ENCODE measurements around the gene EHD4.

Gene EHD4

GRCh38 chr15:41994772-41995475 lies 22.6 kb upstream of the EHD4 start:
- H3K4me1 ChIP-seq (ENCODE audit: insufficient read depth, insufficient read length), result peaks cover 4% of the 10 kb centered on the region
- H3K4me3 ChIP-seq (ENCODE audit: insufficient read length, low read depth), result no peak overlapping the region
- no peak for TF ChIP-seq ZNF274 (IDR thresholded peaks at IDR 0.05; ENCODE audit: low read depth, low read length)
- no peak for TF ChIP-seq YY1 (IDR thresholded peaks at IDR 0.05; ENCODE audit: insufficient read depth, insufficient read length)
- no peak for TF ChIP-seq SUZ12 (IDR thresholded peaks at IDR 0.05; ENCODE audit: extremely low read depth, insufficient read depth, insufficient read length)
- H3K36me3 ChIP-seq (ENCODE audit: insufficient read depth, insufficient read length, low read length), result no peaks in the 10 kb centered on the region
- DNase-seq (ENCODE audit: low read depth, low spot score), result no peak
- H3K9me3 ChIP-seq (ENCODE audit: insufficient read depth, low read length), result no peaks in the 10 kb centered on the region
- H3K27me3 ChIP-seq (ENCODE audit: insufficient read depth, insufficient read length), result no peaks in the 10 kb centered on the region
- H3K9ac ChIP-seq (ENCODE audit: insufficient read length, low read depth), result no peak overlapping the region

- Histone ChIP-seq H3K27me3 (ENCODE audit: insufficient read depth, insufficient read length) (no peaks in the 10 kb centered on the region), H3K9me3 (ENCODE audit: insufficient read depth, low read length) (no peaks in the 10 kb centered on the region), H3K4me3 (ENCODE audit: insufficient read length, low read depth) (no peak overlapping the region), H3K4me1 (ENCODE audit: insufficient read depth, insufficient read length) (peaks cover 8% of the 10 kb centered on the region), H3K9ac (ENCODE audit: insufficient read length, low read depth) (no peak overlapping the region), H3K36me3 (ENCODE audit: insufficient read depth, insufficient read length, low read length) (no peaks in the 10 kb centered on the region)
- TF ChIP-seq ZNF274 (IDR thresholded peaks at IDR 0.05; ENCODE audit: low read depth, low read length) (no peak), SUZ12 (IDR thresholded peaks at IDR 0.05; ENCODE audit: extremely low read depth, insufficient read depth, insufficient read length) (no peak), YY1 (IDR thresholded peaks at IDR 0.05; ENCODE audit: insufficient read depth, insufficient read length) (no peak)
- no peak for DNase-seq (ENCODE audit: low read depth, low spot score)
Observed at GRCh38 chr15:41994171-41994650, 21.9 kb upstream of the EHD4 start.

- DNase-seq (ENCODE audit: low read depth, low spot score), result no peak
- Histone ChIP-seq H3K27me3 (ENCODE audit: insufficient read depth, insufficient read length) (no peaks in the 10 kb centered on the region), H3K4me3 (ENCODE audit: insufficient read length, low read depth) (no peak overlapping the region), H3K9ac (ENCODE audit: insufficient read length, low read depth) (no peak overlapping the region), H3K9me3 (ENCODE audit: insufficient read depth, low read length) (no peaks in the 10 kb centered on the region), H3K36me3 (ENCODE audit: insufficient read depth, insufficient read length, low read length) (no peaks in the 10 kb centered on the region), H3K4me1 (ENCODE audit: insufficient read depth, insufficient read length) (peaks cover 11% of the 10 kb centered on the region)
- no peak for TF ChIP-seq SUZ12 (IDR thresholded peaks at IDR 0.05; ENCODE audit: extremely low read depth, insufficient read depth, insufficient read length)
- TF ChIP-seq YY1 (IDR thresholded peaks at IDR 0.05; ENCODE audit: insufficient read depth, insufficient read length), result no peak
- no peak for TF ChIP-seq ZNF274 (IDR thresholded peaks at IDR 0.05; ENCODE audit: low read depth, low read length)
Observed at GRCh38 chr15:41993472-41994170, 21.3 kb upstream of the EHD4 start.

GRCh38 chr15:41992803-41993190 lies 20.4 kb upstream of the EHD4 start:
- H3K4me3 ChIP-seq (ENCODE audit: insufficient read length, low read depth), result no peak overlapping the region
- no peaks in the 10 kb centered on the region for H3K27me3 ChIP-seq (ENCODE audit: insufficient read depth, insufficient read length)
- no peaks in the 10 kb centered on the region for H3K9me3 ChIP-seq (ENCODE audit: insufficient read depth, low read length)
- H3K9ac ChIP-seq (ENCODE audit: insufficient read length, low read depth), result no peak overlapping the region
- TF ChIP-seq SUZ12 (IDR thresholded peaks at IDR 0.05; ENCODE audit: extremely low read depth, insufficient read depth, insufficient read length) (no peak), YY1 (IDR thresholded peaks at IDR 0.05; ENCODE audit: insufficient read depth, insufficient read length) (no peak), ZNF274 (IDR thresholded peaks at IDR 0.05; ENCODE audit: low read depth, low read length) (no peak)
- peaks cover 11% of the 10 kb centered on the region for H3K4me1 ChIP-seq (ENCODE audit: insufficient read depth, insufficient read length)
- no peak for DNase-seq (ENCODE audit: low read depth, low spot score)
- no peaks in the 10 kb centered on the region for H3K36me3 ChIP-seq (ENCODE audit: insufficient read depth, insufficient read length, low read length)

- peaks cover 11% of the 10 kb centered on the region for H3K4me1 ChIP-seq (ENCODE audit: insufficient read depth, insufficient read length)
- H3K36me3 ChIP-seq (ENCODE audit: insufficient read depth, insufficient read length, low read length), result no peaks in the 10 kb centered on the region
- no peak overlapping the region for H3K4me3 ChIP-seq (ENCODE audit: insufficient read length, low read depth)
- H3K27me3 ChIP-seq (ENCODE audit: insufficient read depth, insufficient read length), result no peaks in the 10 kb centered on the region
- no peak overlapping the region for H3K9ac ChIP-seq (ENCODE audit: insufficient read length, low read depth)
- no peak for DNase-seq (ENCODE audit: low read depth, low spot score)
- no peaks in the 10 kb centered on the region for H3K9me3 ChIP-seq (ENCODE audit: insufficient read depth, low read length)
- no peak for TF ChIP-seq ZNF274 (IDR thresholded peaks at IDR 0.05; ENCODE audit: low read depth, low read length)
- no peak for TF ChIP-seq SUZ12 (IDR thresholded peaks at IDR 0.05; ENCODE audit: extremely low read depth, insufficient read depth, insufficient read length)
- no peak for TF ChIP-seq YY1 (IDR thresholded peaks at IDR 0.05; ENCODE audit: insufficient read depth, insufficient read length)
Observed at GRCh38 chr15:41992151-41992802, 19.9 kb upstream of the EHD4 start.

GRCh38 chr15:41990691-41991090 lies 18.3 kb upstream of the EHD4 start:
- Histone ChIP-seq H3K4me1 (ENCODE audit: insufficient read depth, insufficient read length) (peaks cover 13% of the 10 kb centered on the region), H3K9ac (ENCODE audit: insufficient read length, low read depth) (no peak overlapping the region), H3K27me3 (ENCODE audit: insufficient read depth, insufficient read length) (no peaks in the 10 kb centered on the region), H3K4me3 (ENCODE audit: insufficient read length, low read depth) (no peak overlapping the region), H3K36me3 (ENCODE audit: insufficient read depth, insufficient read length, low read length) (no peaks in the 10 kb centered on the region), H3K9me3 (ENCODE audit: insufficient read depth, low read length) (no peaks in the 10 kb centered on the region)
- no peak for TF ChIP-seq ZNF274 (IDR thresholded peaks at IDR 0.05; ENCODE audit: low read depth, low read length)
- TF ChIP-seq YY1 (IDR thresholded peaks at IDR 0.05; ENCODE audit: insufficient read depth, insufficient read length), result no peak
- no peak for TF ChIP-seq SUZ12 (IDR thresholded peaks at IDR 0.05; ENCODE audit: extremely low read depth, insufficient read depth, insufficient read length)
- DNase-seq (ENCODE audit: low read depth, low spot score), result no peak

- TF ChIP-seq SUZ12 (IDR thresholded peaks at IDR 0.05; ENCODE audit: extremely low read depth, insufficient read depth, insufficient read length) (no peak), ZNF274 (IDR thresholded peaks at IDR 0.05; ENCODE audit: low read depth, low read length) (no peak), YY1 (IDR thresholded peaks at IDR 0.05; ENCODE audit: insufficient read depth, insufficient read length) (no peak)
- H3K27me3 ChIP-seq (ENCODE audit: insufficient read depth, insufficient read length), result no peaks in the 10 kb centered on the region
- no peak for DNase-seq (ENCODE audit: low read depth, low spot score)
- H3K4me1 ChIP-seq (ENCODE audit: insufficient read depth, insufficient read length), result peaks cover 14% of the 10 kb centered on the region
- no peaks in the 10 kb centered on the region for H3K36me3 ChIP-seq (ENCODE audit: insufficient read depth, insufficient read length, low read length)
- no peak overlapping the region for H3K9ac ChIP-seq (ENCODE audit: insufficient read length, low read depth)
- H3K4me3 ChIP-seq (ENCODE audit: insufficient read length, low read depth), result no peak overlapping the region
- no peaks in the 10 kb centered on the region for H3K9me3 ChIP-seq (ENCODE audit: insufficient read depth, low read length)
Observed at GRCh38 chr15:41990243-41990605, 17.9 kb upstream of the EHD4 start.
